ENCODE measurements around the gene PCAT6. TPM values are rescaled to one million over a fixed set of nuclear protein-coding genes. Genes with fewer than 3 reads are reported as not detected.
"Not testable (repeated sequence)": the region's sequence is repeated elsewhere in the genome, so short reads cannot be mapped to it uniquely, and the experiment has no call there.

PCAT6 gene
- total and polyA plus RNA-seq, 7 donors, result 0.14 to 4.1 (median 0.57) TPM

DNA sequence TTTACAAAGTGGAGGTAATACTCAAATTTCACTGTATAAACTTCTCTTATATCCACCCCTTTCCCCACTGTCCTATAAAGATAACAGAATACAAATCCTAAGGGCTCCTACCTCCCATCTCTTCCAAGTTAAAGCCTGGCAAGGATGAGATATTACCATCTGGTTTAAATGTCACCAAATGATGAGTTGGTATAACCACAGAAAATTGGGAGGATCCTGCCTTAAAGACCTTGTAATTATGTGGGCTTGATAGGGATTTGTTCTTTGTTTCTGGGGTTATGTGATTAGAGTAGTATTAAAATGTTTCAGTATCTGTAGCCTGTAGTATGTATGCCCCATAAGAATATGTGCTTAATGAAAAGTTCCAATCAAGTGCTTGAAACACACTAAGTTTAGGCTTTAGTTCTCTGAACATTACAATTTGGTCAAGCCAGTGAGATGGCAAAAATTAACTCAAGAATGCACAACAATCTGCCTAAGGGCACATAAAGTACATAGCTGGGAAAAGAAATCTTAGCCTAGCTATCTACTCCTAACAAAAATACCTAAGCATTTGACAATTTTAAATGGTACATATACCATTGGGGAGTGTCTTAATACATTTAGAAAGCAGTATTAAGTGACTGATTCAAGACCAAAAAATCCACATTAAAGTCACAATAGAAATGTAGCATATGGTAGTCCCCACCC lies 16.6 kb upstream of the PCAT6 start:
- Histone ChIP-seq H3K9me3 (no peaks in the 10 kb centered on the region), H3K4me1 (no peaks in the 10 kb centered on the region), H3K27ac (no peak overlapping the region), H3K36me3 (ENCODE audit: insufficient read depth in 1 of 2, low read depth in 1 of 2) (no peaks in the 10 kb centered on the region), H3K27me3 (ENCODE audit: insufficient read depth in 3 of 3, low read length in 2 of 3) (no peaks in the 10 kb centered on the region), H3K4me3 (no peak overlapping the region)
- intact Hi-C loops (cut with DNase I), result no loop called here
- TF ChIP-seq, protein P1, sequence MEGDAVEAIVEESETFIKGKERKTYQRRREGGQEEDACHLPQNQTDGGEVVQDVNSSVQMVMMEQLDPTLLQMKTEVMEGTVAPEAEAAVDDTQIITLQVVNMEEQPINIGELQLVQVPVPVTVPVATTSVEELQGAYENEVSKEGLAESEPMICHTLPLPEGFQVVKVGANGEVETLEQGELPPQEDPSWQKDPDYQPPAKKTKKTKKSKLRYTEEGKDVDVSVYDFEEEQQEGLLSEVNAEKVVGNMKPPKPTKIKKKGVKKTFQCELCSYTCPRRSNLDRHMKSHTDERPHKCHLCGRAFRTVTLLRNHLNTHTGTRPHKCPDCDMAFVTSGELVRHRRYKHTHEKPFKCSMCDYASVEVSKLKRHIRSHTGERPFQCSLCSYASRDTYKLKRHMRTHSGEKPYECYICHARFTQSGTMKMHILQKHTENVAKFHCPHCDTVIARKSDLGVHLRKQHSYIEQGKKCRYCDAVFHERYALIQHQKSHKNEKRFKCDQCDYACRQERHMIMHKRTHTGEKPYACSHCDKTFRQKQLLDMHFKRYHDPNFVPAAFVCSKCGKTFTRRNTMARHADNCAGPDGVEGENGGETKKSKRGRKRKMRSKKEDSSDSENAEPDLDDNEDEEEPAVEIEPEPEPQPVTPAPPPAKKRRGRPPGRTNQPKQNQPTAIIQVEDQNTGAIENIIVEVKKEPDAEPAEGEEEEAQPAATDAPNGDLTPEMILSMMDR (IDR thresholded peaks at IDR 0.05), result no peak
- DNase-seq (no peak), ATAC-seq (no peak)

DNA sequence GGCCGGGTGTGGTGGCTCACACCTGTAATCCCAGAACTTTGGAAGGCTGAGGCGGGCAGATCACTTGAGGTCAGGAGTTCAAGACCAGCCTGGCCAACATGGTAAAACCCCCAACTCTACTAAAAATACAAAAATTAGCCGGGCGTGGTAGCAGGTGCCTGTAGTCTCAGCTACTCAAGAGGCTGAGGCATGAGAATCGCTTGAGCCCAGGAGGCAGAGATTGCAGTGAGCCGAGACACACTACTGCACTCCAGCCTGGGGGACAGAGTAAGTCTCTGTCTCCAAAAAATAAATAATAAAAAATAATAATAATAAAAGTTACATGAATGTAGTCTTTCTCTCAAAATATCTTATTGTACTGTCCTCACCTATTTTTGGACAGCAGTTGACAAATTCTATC lies 15.8 kb upstream of the PCAT6 start:
- H3K27ac ChIP-seq; H3K4me3 ChIP-seq; H3K4me1 ChIP-seq; H3K27me3 ChIP-seq (ENCODE audit: insufficient read depth in 3 of 3, low read length in 2 of 3); intact Hi-C loops (cut with DNase I); H3K36me3 ChIP-seq (ENCODE audit: insufficient read depth in 1 of 2, low read depth in 1 of 2); ATAC-seq; H3K9me3 ChIP-seq; DNase-seq: not testable (repeated sequence)
- WGBS, 3 donors, result 88 to 95% (median 90%) methylated on average over 6 of the region's 6 CpGs

DNA sequence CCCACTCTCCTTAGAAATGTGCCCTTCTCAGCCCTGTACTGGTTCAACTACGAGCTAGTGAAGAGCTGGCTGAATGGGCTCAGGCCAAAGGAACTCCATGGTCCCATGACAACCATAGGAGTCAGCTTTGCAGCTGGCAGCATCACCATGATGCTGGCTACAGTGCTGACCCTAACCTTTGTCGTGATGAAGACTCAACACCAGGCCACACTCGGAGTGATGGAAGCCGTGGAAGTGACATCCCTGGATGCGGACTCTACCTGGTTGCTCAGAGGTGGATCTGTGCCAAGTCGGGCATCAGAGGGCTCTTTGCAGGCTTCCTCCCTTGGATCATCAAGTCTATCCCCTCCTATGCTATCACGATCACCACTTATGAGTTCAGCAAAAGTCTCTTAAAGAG lies 14.1 kb upstream of the PCAT6 start:
- TF ChIP-seq, protein P1 (IDR thresholded peaks at IDR 0.05), result no peak
- Histone ChIP-seq H3K27me3 (ENCODE audit: insufficient read depth in 3 of 3, low read length in 2 of 3) (no peaks in the 10 kb centered on the region), H3K27ac (no peak overlapping the region), H3K4me1 (no peaks in the 10 kb centered on the region), H3K9me3 (no peaks in the 10 kb centered on the region), H3K36me3 (ENCODE audit: insufficient read depth in 1 of 2, low read depth in 1 of 2) (no peaks in the 10 kb centered on the region), H3K4me3 (no peak overlapping the region)
- DNase-seq (no peak), ATAC-seq (no peak)
- intact Hi-C loops (cut with DNase I), result no loop called here
- 92 to 96% (median 94%) methylated on average over 7 of the region's 7 CpGs for WGBS, 3 donors

DNA sequence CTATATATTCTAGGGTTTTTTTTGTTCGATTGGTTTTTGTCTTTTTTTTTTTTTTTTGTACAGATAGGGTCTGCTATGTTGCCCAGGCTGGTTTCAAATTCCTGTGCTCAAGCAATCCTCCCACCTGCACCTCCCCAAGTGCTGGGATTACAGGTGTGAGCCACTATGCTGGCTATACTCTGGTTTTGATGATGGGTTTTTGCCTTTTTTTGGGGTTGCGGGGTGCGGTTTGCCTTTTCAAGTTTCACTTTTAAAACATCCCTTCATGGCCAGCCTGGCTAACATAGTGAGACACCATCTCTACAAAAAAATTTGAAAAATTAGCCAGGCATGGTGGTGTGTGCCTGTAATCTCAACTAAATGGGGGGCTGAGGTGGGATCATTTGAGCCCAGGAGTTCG lies 12.5 kb upstream of the PCAT6 start:
- intact Hi-C loops (cut with DNase I), result no loop called here

DNA sequence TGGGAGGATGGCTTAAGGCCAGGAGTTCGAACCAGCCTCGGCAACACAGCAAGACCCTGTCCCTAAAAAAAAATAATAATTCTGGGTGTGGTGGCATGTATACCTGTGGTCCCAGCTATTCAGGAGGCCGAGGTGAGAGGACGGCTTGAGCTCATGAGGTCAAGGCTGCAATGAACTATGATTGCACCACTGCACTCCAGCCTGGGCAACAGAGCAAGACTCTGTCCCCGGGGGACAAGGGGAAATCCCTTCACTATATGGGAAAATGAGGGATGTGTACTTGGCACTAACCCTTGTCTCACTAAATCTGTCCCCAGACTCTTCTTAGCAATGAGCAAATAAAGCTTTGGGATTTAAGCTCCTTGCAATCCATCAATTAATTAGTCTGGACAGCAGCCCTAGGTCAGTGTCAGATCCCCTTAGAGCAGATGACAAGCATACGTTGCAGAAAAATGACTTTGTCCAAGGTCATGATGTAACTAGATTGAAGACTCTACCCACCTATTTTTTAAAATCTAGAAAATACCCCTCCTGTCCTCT lies 11.9 kb upstream of the PCAT6 start:
- Histone ChIP-seq H3K4me1 (no peaks in the 10 kb centered on the region), H3K36me3 (ENCODE audit: insufficient read depth in 1 of 2, low read depth in 1 of 2) (no peaks in the 10 kb centered on the region), H3K9me3 (no peaks in the 10 kb centered on the region), H3K27ac (no peak overlapping the region), H3K27me3 (ENCODE audit: insufficient read depth in 3 of 3, low read length in 2 of 3) (no peaks in the 10 kb centered on the region), H3K4me3 (no peak overlapping the region)
- DNase-seq (no peak), ATAC-seq (no peak)
- TF ChIP-seq, protein P1 (IDR thresholded peaks at IDR 0.05), result no peak
- intact Hi-C loops (cut with DNase I), result no loop called here
- 69 to 71% (median 70%) methylated on average over 6 of the region's 6 CpGs for WGBS, 3 donors

More for the DNA sequence above, 12.5 kb upstream of the PCAT6 start:
- Histone ChIP-seq H3K4me3 (no peak overlapping the region), H3K4me1 (no peaks in the 10 kb centered on the region), H3K27me3 (ENCODE audit: insufficient read depth in 3 of 3, low read length in 2 of 3) (no peaks in the 10 kb centered on the region), H3K36me3 (ENCODE audit: insufficient read depth in 1 of 2, low read depth in 1 of 2) (no peaks in the 10 kb centered on the region), H3K27ac (no peak overlapping the region), H3K9me3 (no peaks in the 10 kb centered on the region)
- 88 to 91% (median 89%) methylated on average over 4 of the region's 4 CpGs for WGBS, 3 donors
- DNase-seq, result no peak
- ATAC-seq, result no peak
- TF ChIP-seq, protein P1 (IDR thresholded peaks at IDR 0.05), result no peak

All from psoas muscle (tissue), 8 donors.